K562 (cell line): ENCODE measurements around the gene HELZ. TPM values are rescaled to one million over a fixed set of nuclear protein-coding genes. Genes with fewer than 3 reads are reported as not detected.

Source experiments
- ATAC-seq: fragments of 200-7000 bp; cut with Tn5 transposase; 3 replicates; pipeline ENCODE4 v1.9.1; 2020; ENCODE audit warnings: moderate library complexity
- BruUV-seq: library from RNA; stranded (reverse); fragments of 400-500 nt; replicated peaks from 2 replicates; lab custom pipeline; 2021; lab: Mats Ljungman, UMichigan
- CTCF ChIA-PET: fragments of 300-600 bp; formaldehyde crosslinking; extraction: SDS; loops from one replicate; lab custom pipeline; 2021; ENCODE audit warnings: low intra/inter-chr PET ratio; lab: Yijun Ruan, JAX
- POLR2A ChIA-PET: fragments of 300-600, 350-650 bp; sonication (Branson Sonifier 250); formaldehyde crosslinking; extraction: SDS; loops from one replicate; lab custom pipeline; 2021; ENCODE audit warnings: antibody characterized with exemption, inconsistent platforms; lab: Yijun Ruan, JAX
- DNase-seq, 4 experiments: peaks; one replicate each; pipeline versions ENCODE4 v3.0.0 to v3.0.0-alpha.2; 2011 to 2018; ENCODE audit warnings: low spot score in 3 of 4, mixed read lengths in 3 of 4; ENCODE audit errors: extremely low read depth in 1 of 4
- FAIRE-seq: peaks from 2 replicates; lab custom pipeline; 2011; peaks lifted over from hg19 to GRCh38; lab: Jason Lieb, UNC
- H2AFZ ChIP-seq: 2 replicates; pipeline ENCODE4 v1.6.0; 2011; ENCODE audit warnings: low read depth, low read length, control low read depth, inconsistent platforms
- H3K27ac ChIP-seq: fragments of 200-600 bp; 3 replicates; pipeline ENCODE4 v1.8.0; 2011; ENCODE audit warnings: low read depth, mild to moderate bottlenecking, control low read depth, inconsistent platforms, low read length, moderate library complexity, mixed read lengths; ENCODE audit errors: extremely low read depth
- H3K27me3 ChIP-seq, 2 experiments: fragments of 300-600 bp in 1 of 2; 2 replicates in 1 of 2; 3 replicates in 1 of 2; pipeline versions ENCODE4 v1.6.0 to v1.8.0; 2011; ENCODE audit warnings: inconsistent platforms in 2 of 2, low read length in 2 of 2, mild to moderate bottlenecking in 1 of 2, mixed read lengths in 1 of 2, moderate library complexity in 1 of 2; ENCODE audit not compliant: control insufficient read depth in 2 of 2, insufficient read depth in 2 of 2
- H3K36me3 ChIP-seq: fragments of 300-600 bp; 3 replicates; pipeline ENCODE4 v1.8.0; 2011; ENCODE audit warnings: mild to moderate bottlenecking, low read length, inconsistent platforms; ENCODE audit not compliant: control insufficient read depth, insufficient read depth
- H3K4me1 ChIP-seq, 2 experiments: fragments of 200-600 bp in 1 of 2; replicated peaks in 1 of 2; 2 replicates in 1 of 2; 3 replicates in 1 of 2; pipeline versions ENCODE4 v1.5.1 to v1.8.0; 2011; ENCODE audit warnings: inconsistent platforms in 2 of 2, low read length in 2 of 2, mild to moderate bottlenecking in 1 of 2, mixed read lengths in 1 of 2, moderate library complexity in 1 of 2; ENCODE audit not compliant: control insufficient read depth in 2 of 2, insufficient read depth in 2 of 2
- H3K4me2 ChIP-seq: 2 replicates; pipeline ENCODE4 v1.6.1; 2011; ENCODE audit warnings: low read length, control low read depth, inconsistent platforms, mixed read lengths; ENCODE audit not compliant: insufficient read depth
- H3K4me3 ChIP-seq: fragments of 200-600 bp; sonication (generic), shearing (Covaris generic); 2 replicates; pipeline ENCODE4 v1.5.1; 2016; ENCODE audit warnings: control low read depth, inconsistent platforms
- H3K79me2 ChIP-seq: fragments of 200-600 bp; 3 replicates; pipeline ENCODE4 v1.8.0; 2011; ENCODE audit warnings: low read length, inconsistent platforms; ENCODE audit not compliant: control insufficient read depth, insufficient read depth
- H3K9ac ChIP-seq, 2 experiments: 2 replicates each; pipeline versions ENCODE4 v1.6.0 to v1.6.1; 2011; ENCODE audit warnings: low read depth in 2 of 2, low read length in 2 of 2, control low read depth in 1 of 2, inconsistent platforms in 1 of 2, mild to moderate bottlenecking in 1 of 2, mixed read lengths in 1 of 2; ENCODE audit not compliant: insufficient read depth in 1 of 2
- H3K9me1 ChIP-seq: one replicate; pipeline ENCODE4 v1.6.0; 2011; ENCODE audit warnings: inconsistent platforms, mild to moderate bottlenecking, low read length, moderate library complexity; ENCODE audit not compliant: control insufficient read depth, insufficient read depth
- H3K9me3 ChIP-seq: replicated peaks from 2 replicates; pipeline ENCODE4 v1.5.1; 2011; ENCODE audit warnings: low read depth, low read length, inconsistent platforms; ENCODE audit not compliant: control insufficient read depth, insufficient read depth
- H4K20me1 ChIP-seq: replicated peaks from 2 replicates; pipeline ENCODE4 v1.6.1; 2011; ENCODE audit warnings: low read length, inconsistent platforms, mixed read lengths; ENCODE audit not compliant: control insufficient read depth, insufficient read depth
- MBD1 ChIP-seq: fragments of 250-450 bp; sonication (Bioruptor Pico); IDR thresholded peaks from 2 replicates; pipeline ENCODE4 v1.8.0; 2022; ENCODE audit warnings: inconsistent platforms
- MBD2 ChIP-seq: sonication (generic); IDR thresholded peaks from 2 replicates; pipeline ENCODE4 v1.6.1; 2016; ENCODE audit warnings: low read depth, borderline replicate concordance
- NCOA4 ChIP-seq: fragments of 450-650 bp; IDR thresholded peaks from 2 replicates; pipeline ENCODE4 v1.6.1; 2018; ENCODE audit warnings: mild to moderate bottlenecking; ENCODE audit not compliant: partially characterized antibody
- PREB ChIP-seq: sonication (generic); formaldehyde crosslinking; IDR thresholded peaks from 2 replicates; pipeline ENCODE4 v1.8.1; 2023; ENCODE audit warnings: mild to moderate bottlenecking, missing genetic modification reagents
- RBM25 ChIP-seq: fragments of 200-400 bp; formaldehyde crosslinking; IDR thresholded peaks from 2 replicates; pipeline ENCODE4 v1.6.1; 2018; ENCODE audit warnings: low read length, low read depth, moderate library complexity; ENCODE audit not compliant: severe bottlenecking
- SMC3 ChIP-seq: conservative IDR thresholded peaks from 2 replicates; pipeline ENCODE4 v1.6.1; 2011; ENCODE audit warnings: low read depth, low read length, improper control_type of control experiment; ENCODE audit not compliant: insufficient read depth
- ZNF655 ChIP-seq: fragments of 250-450 bp; sonication (Bioruptor Pico); IDR thresholded peaks from 2 replicates; pipeline ENCODE4 v1.5.0; 2021
- ZNF764 ChIP-seq: fragments of 250-450 bp; sonication (Bioruptor Pico); IDR thresholded peaks from 2 replicates; pipeline ENCODE4 v1.4.0; 2020; ENCODE audit warnings: low read depth, mild to moderate bottlenecking, moderate library complexity
- ZSCAN32 ChIP-seq: fragments of 450-650 bp; formaldehyde crosslinking; IDR thresholded peaks from 2 replicates; pipeline ENCODE4 v1.4.0; 2020; ENCODE audit warnings: mild to moderate bottlenecking, moderate library complexity
- WGBS: fragments of 100-300 bp; shearing (Covaris generic); methylation state at CpG from one replicate; pipeline ENCODE4 v1.1.6; 2016; ENCODE audit warnings: low coverage, mixed read lengths; ENCODE audit not compliant: insufficient coverage; ENCODE audit errors: missing lambda C conversion rate; 5-methylcytosine and 5-hydroxymethylcytosine counted together
- in situ Hi-C: fragments of 300-500 bp; cut with MboI; formaldehyde crosslinking; loops from 4 replicates; pipeline ENCODE4 v1.15.0; 2018; ENCODE audit warnings: inconsistent platforms, mixed read lengths
- intact Hi-C: fragments of 100-400 bp; cut with micrococcal nuclease; formaldehyde crosslinking; loops from 2 replicates; pipeline ENCODE4 v1.14.2; 2022
- polyA plus RNA-seq, 8 experiments: library from polyadenylated mRNA; depleted of rRNA in 4 of 8; stranded (reverse) in 5 of 8; unstranded in 3 of 8; fragments of >200 nt; fragmentation: Nextera tagmentation in 2 of 8; fragmentation: Illumina TruSeq in 1 of 8; extraction: Ambion mirVana in 2 of 8; extraction: Trizol in 1 of 8; gene quantifications; 2 replicates each; pipeline versions ENCODE4 v1.2.1 to v1.2.3, GENCODE V29; 2011 to 2014; ENCODE audit warnings: inconsistent platforms in 1 of 8, missing spikeins in 1 of 8
- total RNA-seq, 7 experiments: library from RNA; depleted of rRNA in 6 of 7; stranded (reverse); fragments of >200 nt in 6 of 7; fragmentation: Illumina TruSeq in 2 of 7; extraction: Trizol in 2 of 7; gene quantifications; 2 replicates each; pipeline versions ENCODE4 v1.2.1 to v1.2.3, GENCODE V29; 2011 to 2021; ENCODE audit warnings: low replicate concordance in 1 of 7

Gene HELZ
- total and polyA plus RNA-seq, 9 of the 15 experiments (the other 6 are each of a cell fraction or from before 2014, with no cell fraction given): 5.2 to 39.8 (median 17.3) TPM

DNA sequence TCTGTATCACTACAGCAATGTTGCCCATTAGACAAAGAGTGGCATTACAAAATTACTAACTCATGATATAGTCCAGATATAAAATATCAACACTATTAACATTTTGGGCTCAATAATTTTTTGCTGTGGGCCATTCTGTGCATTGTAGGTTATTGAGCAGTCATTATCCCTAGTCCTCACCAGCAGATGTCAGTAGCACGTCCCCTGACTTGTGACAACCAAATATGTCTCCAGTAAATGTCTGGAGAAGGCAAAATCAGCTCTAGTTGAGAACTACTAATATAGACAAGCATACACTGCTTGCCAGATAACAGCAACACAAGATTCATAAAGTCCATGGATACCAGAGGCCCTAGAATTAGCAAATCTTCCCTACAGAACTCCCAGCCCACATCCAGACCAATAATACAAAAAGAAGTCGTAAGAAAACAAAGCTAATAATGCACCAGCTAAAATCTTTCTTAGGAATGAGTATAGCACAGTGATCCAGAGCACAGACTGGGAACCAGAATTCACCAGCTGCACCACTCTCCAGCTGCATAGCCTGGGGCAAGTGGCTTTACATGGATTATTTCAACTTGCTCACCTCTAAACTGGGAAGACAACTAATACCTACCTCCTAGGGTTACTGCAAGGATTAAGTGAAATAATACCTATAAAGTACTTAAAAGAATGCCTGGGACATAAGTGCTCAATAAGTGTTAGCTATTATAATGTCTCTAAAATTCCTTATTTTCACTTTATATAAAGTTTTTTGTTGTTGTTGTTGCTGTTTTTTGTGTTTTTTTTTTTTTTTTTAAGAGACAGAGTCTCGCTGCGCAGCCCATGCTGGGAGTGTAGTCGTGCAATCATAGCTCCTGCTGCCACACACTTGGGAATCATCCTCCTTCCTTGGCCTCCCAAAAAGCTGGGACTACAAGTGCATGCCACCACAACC is 23.7 kb downstream of the HELZ start:
- Histone ChIP-seq H3K9me1 (no peaks in the 10 kb centered on the region), H3K4me3 (no peak overlapping the region), H3K4me1 (peaks cover 8 to 14% of the 10 kb centered on the region in 2 experiments; a peak in 4 of 5 replicates), H4K20me1 (peaks cover 30% of the 10 kb centered on the region), H3K36me3 (peaks cover 42% of the 10 kb centered on the region), H3K27ac (no peak overlapping the region), H3K4me2 (no peak overlapping the region), H3K9ac (no peak overlapping the region), H3K9me3 (no peaks in the 10 kb centered on the region), H3K27me3 (no peaks in the 10 kb centered on the region), H3K79me2 (peaks cover 79% of the 10 kb centered on the region), H2AFZ (no peak overlapping the region)
- peak; percentile 63 for FAIRE-seq
- ChIA-PET CTCF (interaction anchor here (0.7 to 1.4 kb wide), 2 partner anchors 72 to 158 kb away, joined by 3 read pairs; no protein-coding TSS in a partner anchor), POLR2A (interaction anchor here (0.6 to 1.6 kb wide), 4 partner anchors 9 to 58 kb away, joined by 3 to 5 read pairs (median 4); no protein-coding TSS in a partner anchor)
- in situ Hi-C loops (no loop called here), intact Hi-C loops (loop anchor here (1.0 kb wide), 1 partner anchor 72 kb away; no protein-coding TSS in a partner anchor)
- peak; percentile 72 for ATAC-seq
- WGBS: 54% methylated on average over 2 of the region's 5 CpGs
- peak; percentile 29 to 67 (median 37) for DNase-seq
- BruUV-seq: no TSS peak
- no peak for TF ChIP-seq RBM25
- TF ChIP-seq MBD2: no peak
- TF ChIP-seq MBD1 (CRISPR knock-in tag): no peak
- TF ChIP-seq ZNF764 (CRISPR knock-in tag): peak; percentile 59; the same call in 1 of the 2 replicates
- TF ChIP-seq ZSCAN32 (CRISPR knock-in tag): no peak
- TF ChIP-seq SMC3: peak; percentile 46; the same call in 1 of the 2 replicates
- no peak for TF ChIP-seq NCOA4
- no peak for TF ChIP-seq PREB
- TF ChIP-seq ZNF655: no peak
